HG02678 (cell line): ENCODE data around the gene SGMS1.
"Not testable (repeated sequence)": the region's sequence is repeated elsewhere in the genome, so short reads cannot be mapped to it uniquely, and the experiment has no call there.

ENCODE experiments used
- ATAC-seq: cut with Tn5 transposase; IDR thresholded peaks from one replicate; pipeline ENCODE4 v1.9.1; 2021; ENCODE audit warnings: mild to moderate bottlenecking, moderate library complexity; ENCODE audit not compliant: unreplicated experiment

SGMS1 gene

DNA sequence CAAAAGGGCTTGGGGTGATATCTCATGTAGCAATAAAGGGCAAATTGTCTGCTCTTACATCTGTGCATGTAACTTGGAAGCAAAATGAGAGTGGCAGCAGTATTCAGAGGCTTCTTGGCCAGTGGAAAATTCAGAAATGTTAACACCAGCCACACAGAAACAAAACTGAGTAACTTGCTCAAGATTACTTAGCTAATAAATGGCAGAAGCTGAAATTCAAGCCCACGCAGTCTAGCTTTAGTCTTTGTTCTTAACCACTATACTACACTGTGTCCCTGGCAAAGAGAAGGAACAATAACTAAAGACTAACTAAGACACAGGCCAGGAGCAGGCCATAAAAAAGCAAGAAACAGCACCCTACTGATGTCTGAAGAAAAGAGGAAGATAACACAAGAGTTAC is 186.5 kb downstream of the SGMS1 start:
- ATAC-seq, result peak; percentile 63

DNA sequence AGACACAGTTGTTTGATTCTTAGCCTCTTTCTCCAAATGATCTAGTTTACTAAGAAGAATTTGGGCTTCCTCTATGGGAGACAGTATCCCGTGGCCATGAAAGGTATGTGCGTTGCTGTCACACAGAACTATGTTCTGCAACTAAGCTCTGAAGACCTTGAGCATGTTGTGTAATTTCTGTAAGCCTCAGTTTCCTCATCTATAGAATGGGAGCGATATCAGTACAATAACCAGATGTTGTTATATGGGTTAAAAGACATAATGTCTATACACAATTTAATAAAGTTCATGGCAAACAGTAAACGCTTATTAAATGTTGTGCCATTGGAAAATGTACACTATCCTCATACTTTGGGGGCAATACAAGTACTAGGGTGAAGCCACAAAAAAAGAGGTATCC is 187.0 kb downstream of the SGMS1 start:
- ATAC-seq, result no peak

- peak; percentile 46 for ATAC-seq
Measured at GRCh38 chr10:50432211-50433009, 191.3 kb downstream of the SGMS1 start.

DNA sequence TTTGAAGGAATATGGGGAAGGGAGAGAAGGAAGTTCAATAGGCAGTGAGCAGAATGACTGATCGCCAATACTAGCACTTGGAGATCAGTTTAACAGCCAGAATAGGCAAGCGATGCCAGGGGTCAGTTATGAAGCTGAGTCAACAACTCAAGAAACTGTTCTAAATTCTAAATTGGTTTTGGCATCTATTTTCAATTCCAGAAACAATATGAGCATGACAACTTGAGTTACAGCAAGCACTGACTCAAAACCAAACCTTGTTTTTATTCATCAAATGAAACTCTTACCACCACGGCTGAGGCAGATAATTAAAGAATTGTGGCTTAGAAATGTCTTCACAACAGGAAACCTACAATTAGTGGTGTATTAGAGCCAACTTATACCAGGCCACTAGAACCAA is 192.0 kb downstream of the SGMS1 start:
- peak; percentile 83 for ATAC-seq

DNA sequence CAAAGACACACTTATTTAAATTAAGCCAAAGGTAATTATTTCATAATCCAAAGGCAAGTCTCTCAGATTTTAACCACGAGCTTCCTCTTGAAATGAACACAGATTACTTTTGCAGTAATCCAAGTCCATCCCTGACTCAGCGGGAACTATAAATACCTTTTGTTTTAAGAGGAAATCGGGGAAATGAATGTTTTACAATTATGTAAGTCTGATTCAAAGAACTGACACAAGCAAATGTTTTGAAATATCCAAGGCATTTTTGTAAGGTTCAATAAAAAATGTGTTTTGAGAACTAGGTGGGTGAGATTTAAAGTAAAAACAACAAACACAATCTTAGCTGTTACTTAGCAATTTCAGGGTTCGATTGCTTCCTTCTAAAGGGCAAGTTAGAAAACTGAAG is 192.6 kb downstream of the SGMS1 start:
- no peak for ATAC-seq

DNA sequence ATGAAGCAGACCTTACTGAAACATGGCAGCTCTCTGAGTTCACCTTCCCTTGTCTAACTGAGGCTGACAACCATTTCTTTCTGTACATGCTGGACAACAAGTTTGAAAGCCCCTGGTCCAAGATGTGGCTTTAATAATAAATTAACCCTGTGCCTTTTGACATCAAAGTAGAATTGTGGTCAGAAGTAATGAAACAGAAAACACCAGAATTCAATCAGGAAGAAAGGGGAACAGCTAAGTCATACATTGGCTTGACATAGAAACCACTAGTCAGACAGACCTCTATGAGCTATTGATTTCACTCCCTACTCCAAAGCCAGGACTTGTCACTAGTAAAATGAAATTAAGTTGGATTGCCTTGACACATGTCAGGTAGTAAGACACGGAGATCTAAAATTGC is 197.3 kb downstream of the SGMS1 start:
- ATAC-seq, result peak; percentile 85

GRCh38 chr10:50425215-50425614 is 198.5 kb downstream of the SGMS1 start:
- ATAC-seq, result not testable (repeated sequence)

DNA sequence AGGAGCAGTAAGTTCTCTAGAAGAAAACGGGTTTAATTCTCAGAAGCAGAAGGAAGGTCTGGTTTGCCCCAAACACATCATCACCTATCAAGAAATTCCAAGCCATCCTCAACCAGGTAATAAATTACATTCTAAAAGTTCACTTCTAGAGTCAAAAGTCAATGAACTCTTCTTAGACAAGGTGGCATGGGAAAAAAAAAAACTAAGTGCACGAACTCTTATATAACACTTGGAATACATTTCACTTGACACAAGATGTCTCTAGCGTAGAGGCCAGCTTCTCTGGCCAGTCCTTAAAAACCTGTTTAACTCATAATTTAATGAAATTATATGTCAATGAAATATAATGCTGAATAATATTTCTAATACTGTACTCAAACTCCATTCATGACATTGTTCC is 200.3 kb downstream of the SGMS1 start:
- no peak for ATAC-seq

GRCh38 chr10:50422259-50422658 is 201.5 kb downstream of the SGMS1 start:
- ATAC-seq, result no peak

GRCh38 chr10:50421026-50421719 is 202.6 kb downstream of the SGMS1 start:
- peak; percentile 33 for ATAC-seq

DNA sequence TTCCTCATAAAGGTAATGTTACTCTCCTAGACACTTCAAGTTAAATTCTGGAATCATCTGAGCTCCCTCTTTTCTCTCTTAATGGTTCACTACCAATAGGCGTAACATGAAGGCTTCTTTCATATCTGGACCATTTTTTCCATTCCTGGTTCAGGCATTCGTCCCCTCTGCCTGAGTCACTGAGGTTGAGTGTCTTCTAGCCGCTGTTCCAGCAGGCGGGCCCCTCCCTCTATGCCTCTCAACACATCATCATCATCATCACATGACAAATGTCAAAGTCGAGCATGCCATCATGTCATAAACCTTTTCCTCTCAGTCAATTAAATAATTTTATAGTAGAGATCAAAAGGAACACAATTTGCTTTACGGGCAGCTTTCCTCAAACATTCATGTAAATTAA is 203.6 kb downstream of the SGMS1 start:
- ATAC-seq, result no peak

DNA sequence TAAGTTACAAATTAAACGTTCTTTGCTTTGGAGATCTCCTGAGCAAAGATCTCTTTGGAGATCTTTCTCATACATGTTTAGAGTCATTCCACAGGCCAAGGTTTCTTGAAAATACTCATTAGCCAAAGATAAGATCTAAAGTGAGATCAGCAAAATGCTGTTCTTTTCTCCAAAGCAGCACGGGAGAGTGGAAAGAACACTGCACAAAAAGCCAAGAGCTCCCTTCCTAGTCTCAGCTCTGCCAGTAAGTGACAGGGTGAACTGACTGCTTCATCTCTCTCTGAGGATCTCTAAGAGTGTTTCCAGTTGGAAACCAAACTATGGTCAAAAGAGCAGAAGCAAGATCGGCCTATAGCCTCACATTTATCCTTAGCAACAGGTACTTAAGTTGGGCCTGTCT is 204.0 kb downstream of the SGMS1 start:
- ATAC-seq, result no peak

DNA sequence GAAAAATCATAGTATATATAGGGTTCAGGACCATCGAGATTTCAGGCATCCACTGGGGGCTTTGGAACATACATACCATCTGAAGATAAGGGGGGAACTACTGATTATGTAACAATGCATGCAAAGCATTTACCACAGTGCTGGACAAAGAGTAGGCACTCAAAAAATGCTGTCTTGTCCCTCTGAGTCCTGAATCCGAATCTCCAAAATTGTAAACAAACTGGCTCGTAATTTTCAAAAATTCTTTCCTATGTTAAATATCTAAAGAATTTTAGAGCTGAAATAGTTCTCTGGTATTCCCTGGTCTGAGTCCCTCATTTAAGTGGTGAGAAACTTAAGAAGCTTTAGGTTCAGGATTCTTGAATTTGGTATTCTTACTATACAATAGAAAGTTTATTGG is 204.7 kb downstream of the SGMS1 start:
- no peak for ATAC-seq

- ATAC-seq, result peak; percentile 77
Measured at GRCh38 chr10:50417886-50418830, 205.6 kb downstream of the SGMS1 start.

GRCh38 chr10:50417486-50417885 is 206.3 kb downstream of the SGMS1 start:
- no peak for ATAC-seq

- ATAC-seq, result no peak
Measured at GRCh38 chr10:50416881-50417280, 206.9 kb downstream of the SGMS1 start.

DNA sequence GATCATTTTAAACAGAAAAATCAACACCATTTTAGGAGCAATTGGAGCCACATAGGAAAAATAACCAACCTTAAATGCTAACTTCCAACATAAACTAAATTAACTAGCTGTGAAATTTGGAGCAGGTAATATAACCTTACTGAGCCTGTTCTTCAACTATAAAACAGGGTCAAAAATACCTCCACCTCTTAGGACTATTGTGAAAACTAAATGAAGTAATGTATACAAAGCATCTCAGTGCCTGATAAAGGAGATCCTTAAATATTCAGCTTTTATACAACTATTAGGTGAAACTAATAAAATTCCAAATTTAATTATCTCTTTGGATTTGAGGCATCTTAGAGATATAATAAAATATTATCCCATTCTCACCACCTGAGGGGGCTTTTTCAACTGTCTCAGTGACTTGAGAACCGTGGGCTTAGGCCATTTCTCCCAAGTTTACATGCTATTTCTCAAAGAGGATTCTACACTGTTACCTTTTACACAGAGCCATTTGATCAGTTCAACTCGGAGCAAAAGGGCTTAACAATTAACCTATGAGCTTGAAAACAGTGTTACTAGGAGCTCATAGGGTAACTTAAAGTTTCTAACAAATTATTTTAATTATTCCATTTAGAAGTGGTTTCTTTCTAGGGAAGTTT is 207.5 kb downstream of the SGMS1 start:
- no peak for ATAC-seq

- ATAC-seq, result no peak
Measured at GRCh38 chr10:50415292-50415691, 208.5 kb downstream of the SGMS1 start.

- ATAC-seq, result no peak
Measured at GRCh38 chr10:50410066-50410811, 213.5 kb downstream of the SGMS1 start.
